ENCODE results near the gene ACOT13.

The ACOT13 gene

GRCh38 chr6:24740861-24741260, 74.0 kb downstream of the ACOT13 start:
- no peak overlapping the region for H2BK120ac ChIP-seq (ENCODE audit: low read depth, low read length)
- no peak overlapping the region for H3K4ac ChIP-seq (ENCODE audit: low read depth in 1 of 2, low read length in 2 of 2)
- no peak overlapping the region for H3K4me3 ChIP-seq (ENCODE audit: insufficient read depth in 1 of 2, low read depth in 1 of 2, low read length in 2 of 2)
- H3K18ac ChIP-seq (ENCODE audit: low read depth in 1 of 2, low read length in 2 of 2): no peak overlapping the region
- no peaks in the 10 kb centered on the region for H3K27me3 ChIP-seq (ENCODE audit: control insufficient read depth in 1 of 2, insufficient read depth in 1 of 2, low read length in 2 of 2)
- no peak overlapping the region for H2BK15ac ChIP-seq (ENCODE audit: low read depth, poor library complexity, severe bottlenecking)
- DNase-seq: no peak
- H3K4me1 ChIP-seq (ENCODE audit: control insufficient read depth, insufficient read depth, low read depth, low read length): no peaks in the 10 kb centered on the region
- H4K91ac ChIP-seq (ENCODE audit: low read length): no peak overlapping the region
- no peak overlapping the region for H4K8ac ChIP-seq (ENCODE audit: low read length)
- H2AFZ ChIP-seq (ENCODE audit: low read depth, low read length): no peak overlapping the region
- H3K9me3 ChIP-seq (ENCODE audit: control insufficient read depth, low read length): no peaks in the 10 kb centered on the region
- H3K27ac ChIP-seq (ENCODE audit: low read length, poor library complexity, severe bottlenecking): no peak overlapping the region
- no peak overlapping the region for H3K9ac ChIP-seq (ENCODE audit: low read length)
- H2AK5ac ChIP-seq (ENCODE audit: low read length, severe bottlenecking): no peak overlapping the region
- no peak overlapping the region for H3K14ac ChIP-seq (ENCODE audit: low read length in 2 of 2)
- H2BK12ac ChIP-seq (ENCODE audit: low read length in 2 of 2): no peak overlapping the region
- H3K36me3 ChIP-seq (ENCODE audit: control insufficient read depth in 1 of 2, insufficient read depth in 2 of 2, low read depth in 1 of 2, low read length in 2 of 2): no peaks in the 10 kb centered on the region
- H3K23ac ChIP-seq (ENCODE audit: low read length in 2 of 2): no peak overlapping the region
- H3K79me1 ChIP-seq (replicated peaks; ENCODE audit: low read length, poor library complexity, severe bottlenecking): no peaks in the 10 kb centered on the region
- H3K4me2 ChIP-seq (ENCODE audit: low read length, poor library complexity, severe bottlenecking): no peak overlapping the region
- no peak overlapping the region for H2BK5ac ChIP-seq (ENCODE audit: low read depth, low read length, poor library complexity, severe bottlenecking)

GRCh38 chr6:24742216-24742738, 75.4 kb downstream of the ACOT13 start:
- WGBS: 98% methylated on average over 5 of the region's 5 CpGs
- H3K4me2 ChIP-seq (ENCODE audit: low read length, poor library complexity, severe bottlenecking): no peak overlapping the region
- no peak overlapping the region for H2AFZ ChIP-seq (ENCODE audit: low read depth, low read length)
- H2BK5ac ChIP-seq (ENCODE audit: low read depth, low read length, poor library complexity, severe bottlenecking): no peak overlapping the region
- peak overlapping the region; percentile 27 for H3K27ac ChIP-seq (ENCODE audit: low read length, poor library complexity, severe bottlenecking)
- H3K9me3 ChIP-seq (ENCODE audit: control insufficient read depth, low read length): no peaks in the 10 kb centered on the region
- no peaks in the 10 kb centered on the region for H3K4me1 ChIP-seq (ENCODE audit: control insufficient read depth, insufficient read depth, low read depth, low read length)
- H3K79me1 ChIP-seq (replicated peaks; ENCODE audit: low read length, poor library complexity, severe bottlenecking): no peaks in the 10 kb centered on the region
- H3K9ac ChIP-seq (ENCODE audit: low read length): peak overlapping the region; percentile 89
- H3K18ac ChIP-seq (ENCODE audit: low read depth in 1 of 2, low read length in 2 of 2): peak overlapping the region in 1 of 2 experiments; percentile 90
- DNase-seq: no peak
- H4K8ac ChIP-seq (ENCODE audit: low read length): no peak overlapping the region
- H3K4me3 ChIP-seq (ENCODE audit: insufficient read depth in 1 of 2, low read depth in 1 of 2, low read length in 2 of 2): peak overlapping the region in 1 of 2 experiments; percentile 65
- no peak overlapping the region for H2BK15ac ChIP-seq (ENCODE audit: low read depth, poor library complexity, severe bottlenecking)
- no peak overlapping the region for H3K14ac ChIP-seq (ENCODE audit: low read length in 2 of 2)
- peak overlapping the region in 1 of 2 experiments; percentile 90 for H2BK12ac ChIP-seq (ENCODE audit: low read length in 2 of 2)
- H3K23ac ChIP-seq (ENCODE audit: low read length in 2 of 2): no peak overlapping the region
- H3K36me3 ChIP-seq (ENCODE audit: control insufficient read depth in 1 of 2, insufficient read depth in 2 of 2, low read depth in 1 of 2, low read length in 2 of 2): no peaks in the 10 kb centered on the region
- no peak overlapping the region for H4K91ac ChIP-seq (ENCODE audit: low read length)
- H2BK120ac ChIP-seq (ENCODE audit: low read depth, low read length): no peak overlapping the region
- no peak overlapping the region for H2AK5ac ChIP-seq (ENCODE audit: low read length, severe bottlenecking)
- peak overlapping the region in 1 of 2 experiments; percentile 43 for H3K4ac ChIP-seq (ENCODE audit: low read depth in 1 of 2, low read length in 2 of 2)
- no peaks in the 10 kb centered on the region for H3K27me3 ChIP-seq (ENCODE audit: control insufficient read depth in 1 of 2, insufficient read depth in 1 of 2, low read length in 2 of 2)

- Histone ChIP-seq H3K23ac (ENCODE audit: low read length in 2 of 2) (no peak overlapping the region), H3K9me3 (ENCODE audit: control insufficient read depth, low read length) (no peaks in the 10 kb centered on the region), H3K79me1 (replicated peaks; ENCODE audit: low read length, poor library complexity, severe bottlenecking) (no peaks in the 10 kb centered on the region), H3K4me2 (ENCODE audit: low read length, poor library complexity, severe bottlenecking) (peak overlapping the region; percentile 11), H3K14ac (ENCODE audit: low read length in 2 of 2) (no peak overlapping the region), H3K18ac (ENCODE audit: low read depth in 1 of 2, low read length in 2 of 2) (peak overlapping the region; percentile 28 to 91), H4K91ac (ENCODE audit: low read length) (no peak overlapping the region), H3K9ac (ENCODE audit: low read length) (peak overlapping the region; percentile 89), H4K8ac (ENCODE audit: low read length) (peak overlapping the region; percentile 94), H3K4me1 (ENCODE audit: control insufficient read depth, insufficient read depth, low read depth, low read length) (no peaks in the 10 kb centered on the region), H2AFZ (ENCODE audit: low read depth, low read length) (peak overlapping the region; percentile 10), H2BK12ac (ENCODE audit: low read length in 2 of 2) (no peak overlapping the region), H2BK120ac (ENCODE audit: low read depth, low read length) (peak overlapping the region; percentile 71), H3K4ac (ENCODE audit: low read depth in 1 of 2, low read length in 2 of 2) (peak overlapping the region in 1 of 2 experiments; percentile 50), H3K4me3 (ENCODE audit: insufficient read depth in 1 of 2, low read depth in 1 of 2, low read length in 2 of 2) (peak overlapping the region in 1 of 2 experiments; percentile 65), H2BK5ac (ENCODE audit: low read depth, low read length, poor library complexity, severe bottlenecking) (no peak overlapping the region), H2AK5ac (ENCODE audit: low read length, severe bottlenecking) (no peak overlapping the region), H3K36me3 (ENCODE audit: control insufficient read depth in 1 of 2, insufficient read depth in 2 of 2, low read depth in 1 of 2, low read length in 2 of 2) (no peaks in the 10 kb centered on the region), H3K27me3 (ENCODE audit: control insufficient read depth in 1 of 2, insufficient read depth in 1 of 2, low read length in 2 of 2) (no peaks in the 10 kb centered on the region), H2BK15ac (ENCODE audit: low read depth, poor library complexity, severe bottlenecking) (no peak overlapping the region), H3K27ac (ENCODE audit: low read length, poor library complexity, severe bottlenecking) (peak overlapping the region; percentile 95)
- peak; percentile 96 for DNase-seq
- 0% methylated on average over 1 of the region's 2 CpGs for WGBS
These were observed 76.5 kb downstream of the ACOT13 start for GRCh38 chr6:24743265-24743943.

GRCh38 chr6:24743944-24744335, 77.1 kb downstream of the ACOT13 start:
- H2AK5ac ChIP-seq (ENCODE audit: low read length, severe bottlenecking): no peak overlapping the region
- H2BK5ac ChIP-seq (ENCODE audit: low read depth, low read length, poor library complexity, severe bottlenecking): no peak overlapping the region
- no peak overlapping the region for H4K8ac ChIP-seq (ENCODE audit: low read length)
- H3K79me1 ChIP-seq (replicated peaks; ENCODE audit: low read length, poor library complexity, severe bottlenecking): no peaks in the 10 kb centered on the region
- no peak overlapping the region for H2BK120ac ChIP-seq (ENCODE audit: low read depth, low read length)
- no peak overlapping the region for H3K4me3 ChIP-seq (ENCODE audit: insufficient read depth in 1 of 2, low read depth in 1 of 2, low read length in 2 of 2)
- no peak overlapping the region for H3K23ac ChIP-seq (ENCODE audit: low read length in 2 of 2)
- H3K18ac ChIP-seq (ENCODE audit: low read depth in 1 of 2, low read length in 2 of 2): no peak overlapping the region
- no peak overlapping the region for H3K4ac ChIP-seq (ENCODE audit: low read depth in 1 of 2, low read length in 2 of 2)
- WGBS: no CpG with 5 or more reads among the region's 3 CpGs
- no peak overlapping the region for H3K27ac ChIP-seq (ENCODE audit: low read length, poor library complexity, severe bottlenecking)
- no peak overlapping the region for H3K14ac ChIP-seq (ENCODE audit: low read length in 2 of 2)
- H3K27me3 ChIP-seq (ENCODE audit: control insufficient read depth in 1 of 2, insufficient read depth in 1 of 2, low read length in 2 of 2): no peaks in the 10 kb centered on the region
- no peak overlapping the region for H2BK15ac ChIP-seq (ENCODE audit: low read depth, poor library complexity, severe bottlenecking)
- H3K9me3 ChIP-seq (ENCODE audit: control insufficient read depth, low read length): no peaks in the 10 kb centered on the region
- peak overlapping the region; percentile 89 for H3K9ac ChIP-seq (ENCODE audit: low read length)
- H2BK12ac ChIP-seq (ENCODE audit: low read length in 2 of 2): no peak overlapping the region
- no peak overlapping the region for H4K91ac ChIP-seq (ENCODE audit: low read length)
- H3K4me2 ChIP-seq (ENCODE audit: low read length, poor library complexity, severe bottlenecking): no peak overlapping the region
- H3K4me1 ChIP-seq (ENCODE audit: control insufficient read depth, insufficient read depth, low read depth, low read length): no peaks in the 10 kb centered on the region
- H3K36me3 ChIP-seq (ENCODE audit: control insufficient read depth in 1 of 2, insufficient read depth in 2 of 2, low read depth in 1 of 2, low read length in 2 of 2): no peaks in the 10 kb centered on the region
- DNase-seq: no peak
- H2AFZ ChIP-seq (ENCODE audit: low read depth, low read length): no peak overlapping the region

Measured in mesenchymal stem cell (in vitro differentiated cells and primary cell).